Heart left ventricle (tissue), 13 donors: ENCODE measurements around the gene CHRNA7.

Experiments
- CTCF ChIP-seq, 12 donors: fragments of 200-600 bp; sonication (generic) in 4 of 12; IDR thresholded peaks; one replicate each; pipeline versions ENCODE4 v1.5.0 to v1.8.0; 2018 to 2022; ENCODE audit warnings: antibody characterized with exemption in 12 of 12, mild to moderate bottlenecking in 5 of 12
- POLR2A ChIP-seq, 2 donors: fragments of 450-650 bp; IDR thresholded peaks; one replicate each; pipeline ENCODE4 v1.6.1; 2017; ENCODE audit warnings: antibody characterized with exemption in 2 of 2, mild to moderate bottlenecking in 2 of 2, moderate library complexity in 2 of 2
- donor health status: ischemic (EF 13 %, LVEDD 7.1; RV severe dilation, severe dysfunction).
- donor health status: DM: no; HTN: yes; CAD: no.
- donor health status: DM: no; HTN: no; CAD: no.
- donor health status: ischemic (EF 25% LVEDD 6.9; RV normal size, moderate dysfunction).
- donor health status: ischemic (EF 25% LVEDD 5.7; RV mildly dilated, moderate dysfunction).
- donor health status: ischemic (EF 35%, LVEDD 5.7; RV mildly dilated, moderate dysfunction).
- donor health status: nonischemic (EF 11% LVEDD 7.7; RV severe dilation, severe dysfunction).
- donor health status: DM: yes; HTN: yes; CAD: no.
- donor health status: PGD.
- donor health status: ischemic (EF 29% LVEDD 5.4; RV normal size, mild dysfunction).
- donor health status: nonischemic (EF 23%, LVEDD 6.1; RV moderate dilation, normal function).

- TF ChIP-seq POLR2A (IDR thresholded peaks at IDR 0.05) (no peak), CTCF (IDR thresholded peaks at IDR 0.05) (no peak)
These were observed 59.6 kb downstream of the CHRNA7 start for GRCh38 chr15:32089851-32090359.
